GM12891 (cell line): ENCODE data around the gene SPIRE2.

Source experiments
- POLR2A ChIP-seq: IDR thresholded peaks from 2 replicates; pipeline ENCODE4 v1.6.1; 2011; ENCODE audit warnings: low read depth, low read length, control low read depth
- POLR2AphosphoS5 ChIP-seq: IDR thresholded peaks from 2 replicates; pipeline ENCODE4 v1.6.1; 2011; ENCODE audit warnings: low read depth, low read length, control low read depth

GRCh38 chr16:89847051-89847939 is 19.0 kb downstream of the SPIRE2 start:
- no peak for TF ChIP-seq POLR2AphosphoS5
- no peak for TF ChIP-seq POLR2A
